ENCODE measurements around the gene TYMS. TPM values are rescaled to one million over a fixed set of nuclear protein-coding genes. Genes with fewer than 3 reads are reported as not detected.

Gene TYMS
- total and polyA plus RNA-seq, 2 donors from 2014 or later: 6.0 to 10.2 TPM

DNA sequence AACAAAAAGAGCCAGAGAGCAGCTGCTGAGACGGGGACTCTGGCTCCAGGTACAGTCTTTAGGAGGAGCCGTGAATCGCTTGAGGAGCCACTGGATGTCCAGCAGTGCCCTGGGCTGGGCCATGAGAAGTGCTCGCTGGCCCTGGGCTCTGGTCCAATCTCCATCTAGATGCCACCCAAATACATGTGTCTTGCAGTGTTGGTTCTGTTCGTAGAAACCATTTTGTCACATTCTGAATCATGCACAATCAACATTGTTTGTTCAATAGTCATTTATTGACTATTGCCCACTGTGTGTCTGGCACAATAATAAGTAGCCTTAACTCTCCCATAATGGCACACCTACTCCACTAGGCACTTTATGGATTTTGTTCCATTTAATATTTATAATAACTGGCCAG lies 26.1 kb downstream of the TYMS start:
- Histone ChIP-seq H3K27ac (ENCODE audit: low read depth in 2 of 2, low read length in 2 of 2) (no peak overlapping the region), H3K9ac (ENCODE audit: low read length in 3 of 3) (no peak overlapping the region)
- no peak for FAIRE-seq

DNA sequence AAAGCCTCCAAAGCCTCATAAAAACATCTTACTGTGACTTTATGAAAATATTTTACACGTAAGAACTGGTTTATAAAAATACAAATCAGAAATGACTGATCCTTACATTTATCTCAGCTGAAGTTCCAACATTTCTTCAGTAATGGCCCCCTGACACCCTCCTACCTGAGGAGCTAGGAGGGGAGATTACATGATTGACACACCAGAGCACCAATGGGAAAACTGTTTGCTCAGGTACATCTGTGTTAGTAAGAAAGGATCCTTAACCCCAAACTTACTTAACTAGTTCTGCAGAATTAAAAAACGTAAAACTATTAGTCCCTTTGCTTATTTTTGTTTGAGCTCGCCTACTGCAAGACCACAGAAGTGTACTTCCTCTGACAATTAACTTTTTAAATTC lies 28.0 kb downstream of the TYMS start:
- H3K27me3 ChIP-seq (ENCODE audit: control insufficient read depth, insufficient read depth, low read length): no peaks in the 10 kb centered on the region
- FAIRE-seq (no peak), DNase-seq (no peak)
- TF ChIP-seq, protein P1, sequence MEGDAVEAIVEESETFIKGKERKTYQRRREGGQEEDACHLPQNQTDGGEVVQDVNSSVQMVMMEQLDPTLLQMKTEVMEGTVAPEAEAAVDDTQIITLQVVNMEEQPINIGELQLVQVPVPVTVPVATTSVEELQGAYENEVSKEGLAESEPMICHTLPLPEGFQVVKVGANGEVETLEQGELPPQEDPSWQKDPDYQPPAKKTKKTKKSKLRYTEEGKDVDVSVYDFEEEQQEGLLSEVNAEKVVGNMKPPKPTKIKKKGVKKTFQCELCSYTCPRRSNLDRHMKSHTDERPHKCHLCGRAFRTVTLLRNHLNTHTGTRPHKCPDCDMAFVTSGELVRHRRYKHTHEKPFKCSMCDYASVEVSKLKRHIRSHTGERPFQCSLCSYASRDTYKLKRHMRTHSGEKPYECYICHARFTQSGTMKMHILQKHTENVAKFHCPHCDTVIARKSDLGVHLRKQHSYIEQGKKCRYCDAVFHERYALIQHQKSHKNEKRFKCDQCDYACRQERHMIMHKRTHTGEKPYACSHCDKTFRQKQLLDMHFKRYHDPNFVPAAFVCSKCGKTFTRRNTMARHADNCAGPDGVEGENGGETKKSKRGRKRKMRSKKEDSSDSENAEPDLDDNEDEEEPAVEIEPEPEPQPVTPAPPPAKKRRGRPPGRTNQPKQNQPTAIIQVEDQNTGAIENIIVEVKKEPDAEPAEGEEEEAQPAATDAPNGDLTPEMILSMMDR (IDR thresholded peaks at IDR 0.05; ENCODE audit: borderline replicate concordance, extremely low read depth, insufficient read depth): no peak
- H3K4me3 ChIP-seq (ENCODE audit: low read length in 3 of 3): no peak overlapping the region
- H3K9ac ChIP-seq (ENCODE audit: low read length in 3 of 3): no peak overlapping the region
- peaks cover 4 to 36% (median 20%) of the 10 kb centered on the region in 3 donors for H3K36me3 ChIP-seq (ENCODE audit: control insufficient read depth in 2 of 3, insufficient read depth in 3 of 3, low read length in 3 of 3)
- intact Hi-C loops (cut with DNase I): no loop called here
- no peaks in the 10 kb centered on the region for H3K9me3 ChIP-seq (ENCODE audit: control insufficient read depth in 2 of 3, insufficient read depth in 1 of 3, low read length in 3 of 3)
- no peak overlapping the region for H3K27ac ChIP-seq (ENCODE audit: low read depth in 2 of 2, low read length in 2 of 2)
- no peaks in the 10 kb centered on the region for H3K4me1 ChIP-seq (ENCODE audit: control insufficient read depth in 2 of 3, insufficient read depth in 2 of 3, low read depth in 1 of 3, low read length in 3 of 3)

More for the DNA sequence above, 26.1 kb downstream of the TYMS start:
- intact Hi-C loops (cut with DNase I): no loop called here
- Histone ChIP-seq H3K4me3 (ENCODE audit: low read length in 3 of 3) (no peak overlapping the region), H3K27me3 (ENCODE audit: control insufficient read depth, insufficient read depth, low read length) (no peaks in the 10 kb centered on the region), H3K36me3 (ENCODE audit: control insufficient read depth in 2 of 3, insufficient read depth in 3 of 3, low read length in 3 of 3) (peaks cover 4 to 37% (median 20%) of the 10 kb centered on the region in 3 donors), H3K9me3 (ENCODE audit: control insufficient read depth in 2 of 3, insufficient read depth in 1 of 3, low read length in 3 of 3) (no peaks in the 10 kb centered on the region), H3K4me1 (ENCODE audit: control insufficient read depth in 2 of 3, insufficient read depth in 2 of 3, low read depth in 1 of 3, low read length in 3 of 3) (no peaks in the 10 kb centered on the region)
- DNase-seq: no peak
- TF ChIP-seq, protein P1 (IDR thresholded peaks at IDR 0.05; ENCODE audit: borderline replicate concordance, extremely low read depth, insufficient read depth): no peak

DNA sequence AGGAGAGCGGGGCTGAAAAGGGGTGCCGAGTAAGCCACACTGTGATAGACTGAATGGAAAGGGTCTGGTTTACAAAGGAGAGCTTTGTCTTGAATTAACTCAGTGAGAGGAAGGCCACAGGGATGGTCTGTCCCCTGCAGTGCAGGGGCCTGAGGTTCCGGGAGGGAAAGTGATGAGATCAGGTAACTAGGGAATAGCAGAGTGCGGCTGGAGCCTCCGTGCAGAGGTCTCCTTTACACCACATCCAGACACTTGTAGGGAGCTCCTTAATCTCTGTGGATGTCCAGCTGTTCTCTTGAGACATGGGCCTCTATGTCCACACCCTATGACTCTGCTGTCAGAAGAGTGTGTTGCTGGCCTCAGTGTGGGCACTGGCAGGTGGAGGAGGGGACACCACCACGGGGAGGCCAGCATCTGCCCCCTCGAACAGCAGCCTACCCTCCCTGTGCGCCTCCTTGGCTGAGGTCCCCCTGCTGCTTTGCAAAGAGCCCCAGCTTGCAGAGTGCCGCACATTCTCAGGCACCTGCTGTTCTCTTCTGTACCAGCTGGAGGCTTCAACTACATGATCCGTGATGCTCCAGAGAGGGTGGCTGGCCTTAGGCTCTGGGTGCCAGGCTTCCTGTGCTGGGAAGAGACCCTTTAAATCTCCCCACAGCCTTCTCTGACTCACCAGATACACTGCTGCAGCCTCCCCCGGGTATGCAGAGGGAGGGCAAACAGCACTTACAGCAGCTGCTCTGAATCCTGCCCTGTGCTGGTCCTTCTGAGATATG lies 29.1 kb downstream of the TYMS start:
- intact Hi-C loops (cut with DNase I): no loop called here
- H3K9ac ChIP-seq (ENCODE audit: low read length in 3 of 3): no peak overlapping the region
- FAIRE-seq: no peak
- DNase-seq: no peak
- H3K27ac ChIP-seq (ENCODE audit: low read depth in 2 of 2, low read length in 2 of 2): no peak overlapping the region
- H3K4me3 ChIP-seq (ENCODE audit: low read length in 3 of 3): no peak overlapping the region
- TF ChIP-seq, protein P1 (IDR thresholded peaks at IDR 0.05; ENCODE audit: borderline replicate concordance, extremely low read depth, insufficient read depth): no peak
- no peaks in the 10 kb centered on the region for H3K9me3 ChIP-seq (ENCODE audit: control insufficient read depth in 2 of 3, insufficient read depth in 1 of 3, low read length in 3 of 3)
- no peaks in the 10 kb centered on the region for H3K4me1 ChIP-seq (ENCODE audit: control insufficient read depth in 2 of 3, insufficient read depth in 2 of 3, low read depth in 1 of 3, low read length in 3 of 3)
- H3K36me3 ChIP-seq (ENCODE audit: control insufficient read depth in 2 of 3, insufficient read depth in 3 of 3, low read length in 3 of 3): peaks cover 4 to 43% (median 16%) of the 10 kb centered on the region in 3 donors
- no peaks in the 10 kb centered on the region for H3K27me3 ChIP-seq (ENCODE audit: control insufficient read depth, insufficient read depth, low read length)

All from kidney (tissue), 14 donors.